ENCODE measurements around the gene PPP1R13B.

The PPP1R13B gene

GRCh38 chr14:103847451-103848174 lies at the start of gene PPP1R13B (continued):
- TF ChIP-seq ZNF692 (tag by site-specific recombination; IDR thresholded peaks at IDR 0.05) (no peak), KLF7 (tag by site-specific recombination; IDR thresholded peaks at IDR 0.05; ENCODE audit: borderline replicate concordance) (no peak), SETDB1 (IDR thresholded peaks at IDR 0.05; ENCODE audit: insufficient read length, low read length) (no peak), ZNF776 (tag by site-specific recombination; IDR thresholded peaks at IDR 0.05; ENCODE audit: borderline replicate concordance) (no peak), PBX3 (CRISPR knock-in tag; IDR thresholded peaks at IDR 0.05) (peak; percentile 63; the same call in 1 of the 2 replicates), KLF1 (tag by site-specific recombination; IDR thresholded peaks at IDR 0.05) (no peak), HIC1 (tag by site-specific recombination; IDR thresholded peaks at IDR 0.05) (no peak), INSM2 (tag by site-specific recombination; IDR thresholded peaks at IDR 0.05) (no peak), KLF9 (tag by site-specific recombination; IDR thresholded peaks at IDR 0.05; ENCODE audit: low read depth) (no peak), ZNF449 (tag by site-specific recombination; IDR thresholded peaks at IDR 0.05) (no peak), ZNF239 (tag by site-specific recombination; IDR thresholded peaks at IDR 0.05) (no peak), ZNF600 (tag by site-specific recombination; IDR thresholded peaks at IDR 0.05) (no peak), ZFP41 (tag by site-specific recombination; IDR thresholded peaks at IDR 0.05; ENCODE audit: borderline replicate concordance) (no peak), ZNF175 (tag by site-specific recombination; IDR thresholded peaks at IDR 0.05) (no peak), SP7 (tag by site-specific recombination; IDR thresholded peaks at IDR 0.05) (no peak), ZNF558 (tag by site-specific recombination; IDR thresholded peaks at IDR 0.05) (no peak), ZNF398 (tag by site-specific recombination; IDR thresholded peaks at IDR 0.05) (no peak; the same call in 1 of the 2 replicates), ZBTB20 (tag by site-specific recombination; IDR thresholded peaks at IDR 0.05) (peak; percentile 95), ZNF580 (tag by site-specific recombination; IDR thresholded peaks at IDR 0.05) (no peak), ZBTB8A (tag by site-specific recombination; IDR thresholded peaks at IDR 0.05) (peak; percentile 71; the same call in 1 of the 2 replicates), ZNF404 (tag by site-specific recombination; IDR thresholded peaks at IDR 0.05) (no peak), KLF8 (tag by site-specific recombination; IDR thresholded peaks at IDR 0.05) (peak; percentile 59; the same call in 1 of the 2 replicates), SCRT2 (tag by site-specific recombination; IDR thresholded peaks at IDR 0.05) (no peak), SP3 (tag by site-specific recombination; IDR thresholded peaks at IDR 0.05) (peak; percentile 39), ZNF341 (tag by site-specific recombination; IDR thresholded peaks at IDR 0.05; ENCODE audit: low read depth) (no peak), ZNF155 (tag by site-specific recombination; IDR thresholded peaks at IDR 0.05) (no peak), ZNF560 (tag by site-specific recombination; IDR thresholded peaks at IDR 0.05; ENCODE audit: borderline replicate concordance) (no peak), ZNF529 (tag by site-specific recombination; IDR thresholded peaks at IDR 0.05; ENCODE audit: insufficient replicate concordance) (no peak)

All from HEK293 (cell line).